ENCODE data around the gene TCF7L1. TPM values are rescaled to one million over a fixed set of nuclear protein-coding genes. Genes with fewer than 3 reads are reported as not detected.

TCF7L1 gene
- polyA plus RNA-seq, 1 donor (not counting 4 experiments of a cell fraction or from before 2014, with no cell fraction given): 1.0 TPM

- Histone ChIP-seq H3K36me3 (ENCODE audit: control insufficient read depth in 2 of 2, extremely low read depth in 1 of 2, insufficient read depth in 2 of 2, low read length in 2 of 2) (peaks cover 25 to 36% of the 10 kb centered on the region in 2 experiments), H3K79me2 (ENCODE audit: control insufficient read depth, insufficient read depth, low read length) (peaks cover 20% of the 10 kb centered on the region), H3K4me2 (ENCODE audit: control insufficient read depth, extremely low read depth, insufficient read depth, low read depth, low read length) (no peak overlapping the region), H3K27me3 (ENCODE audit: control insufficient read depth, extremely low read depth, insufficient read depth, low read length) (no peaks in the 10 kb centered on the region), H3K4me3 (ENCODE audit: control insufficient read depth in 2 of 3, extremely low read depth in 1 of 3, insufficient read depth in 2 of 3, low read depth in 1 of 3, low read length in 3 of 3) (no peak overlapping the region), H2AFZ (ENCODE audit: control insufficient read depth, low read length) (no peak overlapping the region), H3K9me1 (ENCODE audit: control insufficient read depth, extremely low read depth, insufficient read depth, low read length) (peaks cover 3% of the 10 kb centered on the region), H3K9me3 (ENCODE audit: control insufficient read depth, low read depth, low read length) (no peaks in the 10 kb centered on the region), H3K9ac (ENCODE audit: control insufficient read depth, extremely low read depth, insufficient read depth, low read length) (no peak overlapping the region), H4K20me1 (ENCODE audit: control insufficient read depth, extremely low read depth, insufficient read depth, low read length) (no peaks in the 10 kb centered on the region), H3K4me1 (ENCODE audit: control insufficient read depth, extremely low read depth, insufficient read depth, low read length) (no peaks in the 10 kb centered on the region), H3K27ac (ENCODE audit: control insufficient read depth, insufficient read depth, low read length) (no peak overlapping the region)
- dilution Hi-C loops (cut with MboI; ENCODE audit: extremely low pct_ligation_motif_present, low sequenced_read_pairs): loop anchor here (10.0 kb wide), 1 partner anchor 46 kb away; no protein-coding TSS in a partner anchor
- FAIRE-seq: no peak
- no peak for DNase-seq (ENCODE audit: low read depth, low spot score)
- no peak for TF ChIP-seq EZH2 (IDR thresholded peaks at IDR 0.05; ENCODE audit: low read length)
- no peak for TF ChIP-seq CTCF (optimal IDR thresholded peaks at IDR 0.05 in 1 of 3, IDR thresholded peaks at IDR 0.05 in 1 of 3, conservative IDR thresholded peaks at IDR 0.05 in 1 of 3; ENCODE audit: extremely low read depth in 1 of 3, insufficient read depth in 2 of 3, low read length in 3 of 3)
Measured at GRCh38 chr2:85318222-85319074, 185.3 kb downstream of the TCF7L1 start.

GRCh38 chr2:85319796-85320195 lies 186.6 kb downstream of the TCF7L1 start:
- DNase-seq (ENCODE audit: low read depth, low spot score) (no peak), FAIRE-seq (no peak)
- Histone ChIP-seq H3K36me3 (ENCODE audit: control insufficient read depth in 2 of 2, extremely low read depth in 1 of 2, insufficient read depth in 2 of 2, low read length in 2 of 2) (peaks cover 37 to 41% of the 10 kb centered on the region in 2 experiments), H3K4me1 (ENCODE audit: control insufficient read depth, extremely low read depth, insufficient read depth, low read length) (peaks cover under 1% of the 10 kb centered on the region), H2AFZ (ENCODE audit: control insufficient read depth, low read length) (no peak overlapping the region), H3K4me2 (ENCODE audit: control insufficient read depth, extremely low read depth, insufficient read depth, low read depth, low read length) (no peak overlapping the region), H3K27ac (ENCODE audit: control insufficient read depth, insufficient read depth, low read length) (no peak overlapping the region), H3K9me3 (ENCODE audit: control insufficient read depth, low read depth, low read length) (no peaks in the 10 kb centered on the region), H3K27me3 (ENCODE audit: control insufficient read depth, extremely low read depth, insufficient read depth, low read length) (no peaks in the 10 kb centered on the region), H3K79me2 (ENCODE audit: control insufficient read depth, insufficient read depth, low read length) (peaks cover 30% of the 10 kb centered on the region), H4K20me1 (ENCODE audit: control insufficient read depth, extremely low read depth, insufficient read depth, low read length) (peaks cover 3% of the 10 kb centered on the region), H3K9me1 (ENCODE audit: control insufficient read depth, extremely low read depth, insufficient read depth, low read length) (peaks cover 4% of the 10 kb centered on the region), H3K9ac (ENCODE audit: control insufficient read depth, extremely low read depth, insufficient read depth, low read length) (no peak overlapping the region), H3K4me3 (ENCODE audit: control insufficient read depth in 2 of 3, extremely low read depth in 1 of 3, insufficient read depth in 2 of 3, low read depth in 1 of 3, low read length in 3 of 3) (no peak overlapping the region)
- no peak for TF ChIP-seq CTCF (optimal IDR thresholded peaks at IDR 0.05 in 1 of 3, IDR thresholded peaks at IDR 0.05 in 1 of 3, conservative IDR thresholded peaks at IDR 0.05 in 1 of 3; ENCODE audit: extremely low read depth in 1 of 3, insufficient read depth in 2 of 3, low read length in 3 of 3)
- no peak for TF ChIP-seq EZH2 (IDR thresholded peaks at IDR 0.05; ENCODE audit: low read length)
- dilution Hi-C loops (cut with MboI; ENCODE audit: extremely low pct_ligation_motif_present, low sequenced_read_pairs): loop anchor here (10.0 kb wide), 1 partner anchor 45 kb away; no protein-coding TSS in a partner anchor

All from keratinocyte (primary cell).